Nephron (organoid): ENCODE results near the gene CSNK2A1.

Experiments
- H3K27ac Mint-ChIP-seq, 3 experiments: 2 replicates each; pipeline ENCODE4 v1.8.0; 2020; ENCODE audit warnings: mixed read lengths in 3 of 3, mild to moderate bottlenecking in 2 of 3, moderate library complexity in 1 of 3
- H3K27me3 Mint-ChIP-seq: 2 replicates; pipeline ENCODE4 v1.8.0; 2021; ENCODE audit warnings: low read depth, mild to moderate bottlenecking, moderate library complexity, mixed read lengths
- H3K36me3 Mint-ChIP-seq: 2 replicates; pipeline ENCODE4 v1.8.0; 2020; ENCODE audit warnings: low read depth, mixed read lengths
- H3K4me1 Mint-ChIP-seq: 2 replicates; pipeline ENCODE4 v1.8.0; 2020; ENCODE audit warnings: mixed read lengths
- H3K4me3 Mint-ChIP-seq, 3 experiments: 2 replicates each; pipeline ENCODE4 v1.8.0; 2020; ENCODE audit warnings: mild to moderate bottlenecking in 3 of 3, mixed read lengths in 3 of 3, moderate library complexity in 2 of 3
- H3K9me3 Mint-ChIP-seq: 2 replicates; pipeline ENCODE4 v1.8.0; 2020; ENCODE audit warnings: mixed read lengths
- TF ChIP-seq, protein P1 (sequence below), 3 experiments: fragments of 200-600 bp; sonication (generic); IDR thresholded peaks; one replicate each; pipeline ENCODE4 v1.5.0; 2021; ENCODE audit warnings: antibody characterized with exemption in 3 of 3; ENCODE audit not compliant: unreplicated experiment in 3 of 3

Gene CSNK2A1

DNA sequence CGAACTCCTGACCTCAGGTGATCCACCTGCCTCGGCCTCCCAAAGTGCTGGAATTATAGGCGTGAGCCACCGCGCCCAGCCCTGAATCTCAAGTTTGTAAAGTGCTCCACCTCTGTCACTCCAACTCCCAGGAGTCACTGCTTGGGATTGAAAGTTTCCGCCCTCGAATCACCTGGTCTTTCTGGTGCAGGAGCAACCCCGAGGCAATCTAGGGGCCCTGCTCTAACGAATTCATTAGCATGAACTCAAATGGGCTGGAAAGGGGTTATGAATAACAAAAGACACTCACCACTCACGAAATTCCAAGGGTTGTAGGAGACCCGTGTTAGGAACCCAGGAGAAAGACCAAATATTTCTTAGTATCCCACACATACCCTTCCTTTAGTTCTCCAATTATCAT, 109.4 kb downstream of the CSNK2A1 start:
- H3K36me3 Mint-ChIP-seq, result peaks cover 39% of the 10 kb centered on the region
- H3K4me1 Mint-ChIP-seq, result peaks cover 25% of the 10 kb centered on the region
- H3K9me3 Mint-ChIP-seq, result no peaks in the 10 kb centered on the region
- TF ChIP-seq, protein P1, sequence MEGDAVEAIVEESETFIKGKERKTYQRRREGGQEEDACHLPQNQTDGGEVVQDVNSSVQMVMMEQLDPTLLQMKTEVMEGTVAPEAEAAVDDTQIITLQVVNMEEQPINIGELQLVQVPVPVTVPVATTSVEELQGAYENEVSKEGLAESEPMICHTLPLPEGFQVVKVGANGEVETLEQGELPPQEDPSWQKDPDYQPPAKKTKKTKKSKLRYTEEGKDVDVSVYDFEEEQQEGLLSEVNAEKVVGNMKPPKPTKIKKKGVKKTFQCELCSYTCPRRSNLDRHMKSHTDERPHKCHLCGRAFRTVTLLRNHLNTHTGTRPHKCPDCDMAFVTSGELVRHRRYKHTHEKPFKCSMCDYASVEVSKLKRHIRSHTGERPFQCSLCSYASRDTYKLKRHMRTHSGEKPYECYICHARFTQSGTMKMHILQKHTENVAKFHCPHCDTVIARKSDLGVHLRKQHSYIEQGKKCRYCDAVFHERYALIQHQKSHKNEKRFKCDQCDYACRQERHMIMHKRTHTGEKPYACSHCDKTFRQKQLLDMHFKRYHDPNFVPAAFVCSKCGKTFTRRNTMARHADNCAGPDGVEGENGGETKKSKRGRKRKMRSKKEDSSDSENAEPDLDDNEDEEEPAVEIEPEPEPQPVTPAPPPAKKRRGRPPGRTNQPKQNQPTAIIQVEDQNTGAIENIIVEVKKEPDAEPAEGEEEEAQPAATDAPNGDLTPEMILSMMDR (IDR thresholded peaks at IDR 0.05; ENCODE audit: unreplicated experiment in 3 of 3), result no peak
- H3K4me3 Mint-ChIP-seq, result no peak overlapping the region
- H3K27ac Mint-ChIP-seq, result peak overlapping the region; percentile 59 to 91 (median 64)
- no peaks in the 10 kb centered on the region for H3K27me3 Mint-ChIP-seq

DNA sequence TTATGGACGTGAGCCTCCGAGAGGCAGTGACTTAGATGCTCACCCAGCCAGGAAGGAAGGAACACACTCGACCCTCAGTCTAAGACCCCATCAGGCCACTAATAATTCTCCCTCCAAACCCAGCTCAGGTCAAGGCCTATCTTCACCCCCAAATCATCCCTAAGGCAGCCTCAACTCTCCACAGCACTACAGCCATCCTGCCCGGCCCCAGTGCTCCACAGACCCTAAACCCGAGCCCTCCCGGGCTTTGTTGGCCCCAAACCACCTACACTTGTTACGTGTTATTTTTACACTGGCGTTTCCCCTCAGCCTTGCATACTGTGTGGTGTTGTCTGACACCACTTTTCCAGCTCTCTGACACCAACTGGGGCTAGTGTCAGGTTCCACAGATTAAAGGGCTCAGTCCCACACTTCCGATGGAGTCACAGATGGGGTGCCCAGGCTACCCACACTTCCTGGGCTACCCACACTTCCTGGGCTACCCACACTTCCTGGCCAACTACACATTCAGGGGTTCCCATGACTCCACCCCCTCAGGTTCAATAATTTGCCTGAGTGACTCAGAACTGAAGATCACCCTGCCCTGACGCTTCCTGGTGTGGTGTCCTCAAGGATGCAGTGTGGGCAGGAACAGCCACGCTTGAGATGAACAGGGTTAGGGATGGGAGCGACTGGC, 110.2 kb downstream of the CSNK2A1 start:
- H3K4me3 Mint-ChIP-seq, result no peak overlapping the region

DNA sequence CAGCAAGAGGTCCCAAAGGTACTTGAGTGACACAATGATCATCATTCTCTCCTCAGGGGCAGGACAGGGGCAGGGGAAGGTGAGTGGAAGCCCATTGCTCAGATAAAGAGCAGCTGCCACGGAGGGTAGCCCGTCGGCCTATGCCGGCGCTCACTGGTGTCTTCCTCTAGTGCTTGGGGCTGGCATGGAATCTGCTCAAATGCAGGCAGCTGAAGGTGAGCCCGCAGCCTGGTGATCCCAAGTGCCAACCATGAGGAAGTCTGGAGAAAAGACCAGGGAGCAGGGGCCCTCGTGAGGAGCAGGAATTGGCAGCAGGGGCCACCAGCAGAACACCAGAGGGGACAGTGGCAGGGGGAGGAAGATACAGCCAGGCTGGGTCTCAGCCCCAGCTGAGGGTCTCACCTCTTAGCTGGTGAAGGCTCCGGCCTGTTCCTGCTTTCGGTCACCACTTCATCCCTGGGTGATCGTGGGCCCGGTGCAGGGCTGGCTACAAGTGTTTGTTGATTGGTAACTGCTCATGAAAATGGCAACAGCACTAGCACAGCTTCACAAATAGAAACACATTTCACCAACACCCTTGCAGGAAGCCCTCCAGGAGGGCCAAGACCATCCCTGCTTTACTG, 110.8 kb downstream of the CSNK2A1 start:
- TF ChIP-seq, protein P1 (IDR thresholded peaks at IDR 0.05; ENCODE audit: unreplicated experiment in 3 of 3), result no peak
- Mint-ChIP-seq H3K27me3 (no peaks in the 10 kb centered on the region), H3K27ac (peak overlapping the region; percentile 35 to 87 (median 38)), H3K9me3 (no peaks in the 10 kb centered on the region), H3K4me3 (no peak overlapping the region), H3K36me3 (peaks cover 36% of the 10 kb centered on the region), H3K4me1 (peaks cover 20% of the 10 kb centered on the region)

More for the DNA sequence above, 110.2 kb downstream of the CSNK2A1 start:
- Mint-ChIP-seq H3K9me3 (no peaks in the 10 kb centered on the region), H3K36me3 (peaks cover 32% of the 10 kb centered on the region), H3K4me1 (peaks cover 21% of the 10 kb centered on the region), H3K27me3 (no peaks in the 10 kb centered on the region), H3K27ac (peak overlapping the region; percentile 35 to 87 (median 38))
- TF ChIP-seq, protein P1 (IDR thresholded peaks at IDR 0.05; ENCODE audit: unreplicated experiment in 3 of 3), result no peak

DNA sequence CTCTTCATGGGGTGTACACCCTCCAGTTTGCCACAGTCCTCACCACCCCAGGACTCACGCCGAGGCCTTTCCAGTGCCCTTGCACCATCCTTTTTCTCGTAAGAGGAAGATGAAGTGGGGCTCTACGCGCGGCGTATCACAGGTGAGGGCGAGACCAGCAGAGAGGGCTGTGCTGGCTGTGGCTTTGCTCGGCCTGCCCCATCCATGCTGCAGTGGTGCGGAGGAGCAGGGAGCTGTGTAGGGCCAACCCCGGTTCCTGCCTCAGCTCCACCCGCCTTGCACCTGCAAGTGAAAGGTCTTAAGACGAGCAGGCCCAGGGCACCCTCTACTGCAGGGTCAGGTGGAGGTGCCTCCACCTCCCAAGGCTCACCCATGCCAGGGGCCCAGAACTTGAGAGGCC, 111.4 kb downstream of the CSNK2A1 start:
- H3K4me3 Mint-ChIP-seq, result no peak overlapping the region
- no peaks in the 10 kb centered on the region for H3K27me3 Mint-ChIP-seq
- peaks cover 35% of the 10 kb centered on the region for H3K36me3 Mint-ChIP-seq
- TF ChIP-seq, protein P1 (IDR thresholded peaks at IDR 0.05; ENCODE audit: unreplicated experiment in 3 of 3), result no peak
- peaks cover 20% of the 10 kb centered on the region for H3K4me1 Mint-ChIP-seq
- H3K9me3 Mint-ChIP-seq, result no peaks in the 10 kb centered on the region
- no peak overlapping the region for H3K27ac Mint-ChIP-seq

DNA sequence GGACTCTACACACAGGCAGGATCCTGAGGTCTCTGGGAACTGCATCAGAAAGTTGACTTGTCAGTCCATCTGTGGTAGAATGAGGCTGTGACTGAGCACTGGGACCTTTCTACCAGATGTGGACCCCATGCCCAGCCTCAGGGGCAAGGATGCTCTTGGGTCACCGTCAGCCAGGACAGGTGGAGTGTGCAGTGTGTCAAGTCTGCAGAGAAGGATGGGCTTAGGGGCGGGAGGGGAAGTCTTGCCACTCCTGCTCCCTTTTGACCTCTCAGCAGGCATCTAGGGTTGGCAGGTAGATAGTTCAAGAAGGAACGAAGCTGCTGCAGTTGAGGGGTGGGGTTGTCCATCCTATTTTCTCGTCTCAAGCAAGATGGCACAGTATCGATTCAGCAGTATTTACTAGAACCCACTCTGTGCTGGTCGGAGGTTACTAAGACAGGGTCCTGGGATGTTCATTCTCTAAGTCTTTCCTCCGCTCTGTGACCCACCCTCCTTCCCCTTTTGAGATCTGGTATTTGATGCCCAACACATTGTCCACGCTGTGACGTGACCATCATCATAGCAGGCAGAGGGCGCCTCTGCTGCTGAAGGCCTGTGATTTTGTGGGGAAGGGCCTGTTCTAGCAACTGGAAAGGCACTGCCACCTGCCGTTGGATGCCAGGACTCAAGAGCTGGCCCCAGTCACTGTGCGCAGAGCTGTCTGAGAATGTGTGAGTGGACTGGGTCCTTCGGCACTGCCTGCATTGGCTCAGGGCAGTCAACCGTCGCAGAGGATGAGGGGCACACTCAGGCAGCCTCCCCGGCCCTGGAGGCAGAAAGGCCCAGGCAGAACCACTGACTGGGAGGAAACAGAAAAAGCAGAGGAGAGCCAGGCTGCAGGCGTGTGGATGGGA, 112.3 kb downstream of the CSNK2A1 start:
- no peak overlapping the region for H3K4me3 Mint-ChIP-seq
- H3K4me1 Mint-ChIP-seq, result peaks cover 20% of the 10 kb centered on the region
- H3K27ac Mint-ChIP-seq, result peak overlapping the region; percentile 42 to 65 (median 58)
- H3K27me3 Mint-ChIP-seq, result no peaks in the 10 kb centered on the region
- H3K36me3 Mint-ChIP-seq, result peaks cover 35% of the 10 kb centered on the region
- TF ChIP-seq, protein P1 (IDR thresholded peaks at IDR 0.05; ENCODE audit: unreplicated experiment in 3 of 3), result peak; percentile 62 to 70 (median 67)
- no peaks in the 10 kb centered on the region for H3K9me3 Mint-ChIP-seq
